ENCODE data around the gene EPHB4. TPM values are rescaled to one million over a fixed set of nuclear protein-coding genes. Genes with fewer than 3 reads are reported as not detected.

EPHB4 gene
- total and polyA plus RNA-seq, 2 experiments from 2014 or later, result 23.3 to 164 TPM

- no peaks in the 10 kb centered on the region for H3K9me2 ChIP-seq (ENCODE audit: insufficient read depth)
- H3K4me3 ChIP-seq, result peak overlapping the region; percentile 100
- peak overlapping the region; percentile 49; the same call in 1 of the 2 replicates for H2AFZ ChIP-seq
- H3K27ac ChIP-seq (ENCODE audit: low read depth), result peak overlapping the region; percentile 97
- H3K27me3 Mint-ChIP-seq (ENCODE audit: insufficient read depth, low read depth, poor library complexity), result peaks cover 19% of the 10 kb centered on the region
- H3F3A ChIP-seq (replicated peaks; ENCODE audit: low read depth), result peaks cover 13% of the 10 kb centered on the region; the same call in 1 of the 2 replicates
- 0 out of 2 replicates have a peak, but pooled peaks cover 3% of the 10 kb centered on the region for H4K20me1 ChIP-seq (replicated peaks; ENCODE audit: insufficient read depth)
- peaks cover 7% of the 10 kb centered on the region; the same call in 1 of the 2 replicates for H3K36me3 ChIP-seq (ENCODE audit: insufficient read depth)
- TF ChIP-seq EZH2 (IDR thresholded peaks at IDR 0.05; ENCODE audit: low read depth, unreplicated experiment) (no peak), CREB1 (CRISPR knock-in tag; IDR thresholded peaks at IDR 0.05; ENCODE audit: low read depth) (no peak), EZH2phosphoT487 (IDR thresholded peaks at IDR 0.05; ENCODE audit: unreplicated experiment) (no peak), ZNF462 (CRISPR knock-in tag; IDR thresholded peaks at IDR 0.05) (no peak), POLR2AphosphoS5 (IDR thresholded peaks at IDR 0.05; ENCODE audit: low read depth) (no peak), CTCF (conservative IDR thresholded peaks at IDR 0.05; ENCODE audit: low read depth in 2 of 2) (no peak), ZNF114 (CRISPR knock-in tag; IDR thresholded peaks at IDR 0.05) (no peak), NANOG (IDR thresholded peaks at IDR 0.05; ENCODE audit: borderline replicate concordance) (no peak), JUNB (IDR thresholded peaks at IDR 0.05; ENCODE audit: unreplicated experiment) (no peak), ETS1 (IDR thresholded peaks at IDR 0.05) (no peak), ZNF331 (CRISPR knock-in tag; IDR thresholded peaks at IDR 0.05; ENCODE audit: low read depth) (no peak), REST (IDR thresholded peaks at IDR 0.05; ENCODE audit: unreplicated experiment) (no peak)
- H3K27me3 ChIP-seq (ENCODE audit: insufficient read depth), result no peaks in the 10 kb centered on the region
- H3K4me3 Mint-ChIP-seq, result peak overlapping the region; percentile 94
- peaks cover 18% of the 10 kb centered on the region for H3K79me2 ChIP-seq (replicated peaks; ENCODE audit: insufficient read depth)
- no peaks in the 10 kb centered on the region; the same call in 2 of the 3 replicates for H3K9me3 Mint-ChIP-seq
- DNase-seq (ENCODE audit: low spot score) (no peak), ATAC-seq (no peak)
- H3K36me3 Mint-ChIP-seq (ENCODE audit: low read depth), result peaks cover 59% of the 10 kb centered on the region
- H3K4me1 ChIP-seq (ENCODE audit: insufficient read depth), result peaks cover 11% of the 10 kb centered on the region
- peak overlapping the region; percentile 99 for H3K27ac Mint-ChIP-seq
- peaks cover 14% of the 10 kb centered on the region; the same call in 2 of the 3 replicates for H3K4me1 Mint-ChIP-seq
- peak overlapping the region; percentile 91 for H3K4me2 ChIP-seq
Observed at GRCh38 chr7:100866729-100867039, 39.4 kb upstream of the EPHB4 start.

Measured in GM23338 (cell line).